NT2/D1 (cell line): ENCODE data around the gene SNAP47.

ENCODE experiments used
- SUZ12 ChIP-seq: IDR thresholded peaks from 2 replicates; pipeline ENCODE4 v1.6.1; 2011; ENCODE audit not compliant: insufficient read length, insufficient read depth; ENCODE audit errors: extremely low read depth
- YY1 ChIP-seq: IDR thresholded peaks from 2 replicates; pipeline ENCODE4 v1.6.1; 2011; ENCODE audit not compliant: insufficient read length, insufficient read depth
- ZNF274 ChIP-seq: IDR thresholded peaks from 2 replicates; pipeline ENCODE4 v1.6.1; 2011; ENCODE audit warnings: mild to moderate bottlenecking, low read depth, low read length

- TF ChIP-seq ZNF274, result no peak
- TF ChIP-seq YY1, result no peak
- no peak for TF ChIP-seq SUZ12
Observed at GRCh38 chr1:227738820-227739219, 3.6 kb downstream of the SNAP47 start.
